Loucy (cell line): ENCODE measurements around the gene SNAPC2.

ENCODE experiments used
- H2AFZ ChIP-seq: fragments of 200-600 bp; sonication (generic); 2 replicates; pipeline ENCODE4 v1.6.0; 2016; ENCODE audit warnings: antibody characterized with exemption, mild to moderate bottlenecking, low read length, moderate library complexity
- H3F3A ChIP-seq: fragments of 200-600 bp; 2 replicates; pipeline ENCODE4 v1.6.0; 2016; ENCODE audit warnings: antibody characterized with exemption, low read depth, mild to moderate bottlenecking
- H3K27me3 ChIP-seq: fragments of 200-600 bp; sonication (generic); 2 replicates; pipeline ENCODE4 v1.6.1; 2014; ENCODE audit warnings: low read length, mild to moderate bottlenecking; ENCODE audit not compliant: insufficient read depth, poor library complexity, severe bottlenecking
- H3K36me3 ChIP-seq: fragments of 200-600 bp; sonication (generic); 2 replicates; pipeline ENCODE4 v1.6.1; 2016; ENCODE audit warnings: low read length; ENCODE audit not compliant: insufficient read depth
- H3K4me1 ChIP-seq: fragments of 200-600 bp; sonication (generic); 2 replicates; pipeline ENCODE4 v1.5.1; 2014; ENCODE audit warnings: low read length, mild to moderate bottlenecking; ENCODE audit not compliant: insufficient read depth, poor library complexity, severe bottlenecking
- H3K4me2 ChIP-seq: fragments of 200-600 bp; sonication (generic); 2 replicates; pipeline ENCODE4 v1.6.0; 2014; ENCODE audit warnings: antibody characterized with exemption, low read length, low read depth, mild to moderate bottlenecking; ENCODE audit not compliant: poor library complexity, severe bottlenecking
- H3K4me3 ChIP-seq: fragments of 200-600 bp; sonication (generic); 2 replicates; pipeline ENCODE4 v1.5.1; 2014; ENCODE audit warnings: low read length, mild to moderate bottlenecking, mixed read lengths; ENCODE audit not compliant: poor library complexity, severe bottlenecking
- H3K79me2 ChIP-seq: fragments of 200-600 bp; sonication (generic); 2 replicates; pipeline ENCODE4 v1.6.1; 2014; ENCODE audit warnings: low read length; ENCODE audit not compliant: insufficient read depth
- H3K9ac ChIP-seq: fragments of 200-600 bp; sonication (generic); 2 replicates; pipeline ENCODE4 v1.6.0; 2014; ENCODE audit warnings: mild to moderate bottlenecking, low read depth, low read length, moderate library complexity; ENCODE audit not compliant: poor library complexity, severe bottlenecking
- H3K9me2 ChIP-seq: fragments of 200-600 bp; sonication (generic); replicated peaks from 2 replicates; pipeline ENCODE4 v1.6.1; 2016; ENCODE audit warnings: low read depth, low read length, mixed read lengths
- H3K9me3 ChIP-seq: fragments of 200-600 bp; sonication (generic); 2 replicates; pipeline ENCODE4 v1.6.1; 2014; ENCODE audit warnings: mild to moderate bottlenecking, antibody characterized with exemption, low read length, low read depth; ENCODE audit not compliant: insufficient read depth
- H4K20me1 ChIP-seq: fragments of 200-600 bp; sonication (generic); 2 replicates; pipeline ENCODE4 v1.6.0; 2014; ENCODE audit warnings: antibody characterized with exemption, low read length, mild to moderate bottlenecking; ENCODE audit not compliant: insufficient read depth, poor library complexity, severe bottlenecking
- CTCF ChIP-seq: fragments of 200-600 bp; sonication (generic); conservative IDR thresholded peaks from 2 replicates; pipeline ENCODE4 v1.5.1; 2014; ENCODE audit warnings: mild to moderate bottlenecking, antibody characterized with exemption, low read length
- EZH2phosphoT487 ChIP-seq: fragments of 200-600 bp; IDR thresholded peaks from 2 replicates; pipeline ENCODE4 v1.6.1; 2018; ENCODE audit warnings: antibody characterized with exemption, mild to moderate bottlenecking, moderate library complexity, borderline replicate concordance

SNAPC2 gene

GRCh38 chr19:7912144-7912696, 7.9 kb upstream of the SNAPC2 start:
- Histone ChIP-seq H3K4me2 (no peak overlapping the region), H3K36me3 (peaks cover 20% of the 10 kb centered on the region; the same call in 1 of the 2 replicates), H3K79me2 (peaks cover 15% of the 10 kb centered on the region; the same call in 1 of the 2 replicates), H2AFZ (no peak overlapping the region), H3K27me3 (no peaks in the 10 kb centered on the region), H3K9me3 (no peaks in the 10 kb centered on the region), H3K4me1 (no peaks in the 10 kb centered on the region), H3K4me3 (no peak overlapping the region), H3F3A (no peaks in the 10 kb centered on the region), H3K9me2 (no peaks in the 10 kb centered on the region), H4K20me1 (peaks cover 12% of the 10 kb centered on the region), H3K9ac (no peak overlapping the region)
- TF ChIP-seq CTCF (no peak), EZH2phosphoT487 (no peak)

DNA sequence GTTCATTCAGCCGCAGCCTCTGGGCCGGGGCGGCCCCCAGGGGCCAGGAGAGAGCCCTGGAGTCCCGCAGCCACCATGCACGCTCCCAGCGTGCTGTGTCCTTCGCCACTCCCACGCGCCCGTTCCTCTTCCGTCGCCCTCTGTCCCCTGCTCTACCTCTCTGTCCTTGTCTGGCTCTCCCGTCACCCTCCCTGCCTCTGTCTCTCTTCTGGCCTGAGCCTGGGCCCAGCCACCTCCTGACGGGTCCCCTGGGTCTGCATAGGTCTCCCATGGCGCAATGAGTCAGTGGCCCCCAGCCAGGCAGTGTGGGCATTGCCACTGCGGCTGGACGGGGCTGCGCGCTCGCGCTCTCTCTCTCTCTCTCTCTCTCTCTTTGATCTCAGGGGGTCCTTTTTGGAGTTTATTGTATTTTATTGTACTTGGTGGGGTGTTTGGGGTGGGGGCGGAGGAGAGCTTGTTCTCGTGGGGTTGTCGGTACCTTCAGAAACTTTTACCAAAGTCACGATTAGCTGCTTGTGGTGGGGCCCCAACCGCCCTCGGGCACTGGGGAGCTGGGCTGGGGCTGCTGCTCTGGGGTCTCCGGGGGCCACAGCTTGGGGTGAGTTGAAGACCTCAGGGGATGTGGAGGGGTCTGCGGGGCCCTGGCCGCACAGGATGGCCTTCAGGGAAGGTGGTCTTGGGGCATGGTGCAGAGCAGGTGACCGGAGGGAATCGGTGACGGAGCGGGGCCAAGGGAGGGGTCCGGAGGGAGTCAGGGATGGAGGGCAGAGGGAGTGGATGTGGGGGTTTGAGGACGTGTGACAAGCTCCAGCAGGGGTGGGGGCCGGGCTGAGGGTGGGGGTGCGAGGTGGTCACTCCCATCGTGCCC, 7.2 kb upstream of the SNAPC2 start:
- Histone ChIP-seq H3K9me3 (no peaks in the 10 kb centered on the region), H3K4me3 (no peak overlapping the region), H3K9me2 (no peaks in the 10 kb centered on the region), H3K27me3 (no peaks in the 10 kb centered on the region), H3K4me1 (no peaks in the 10 kb centered on the region), H3K9ac (no peak overlapping the region), H4K20me1 (peaks cover 9% of the 10 kb centered on the region), H3K4me2 (no peak overlapping the region), H3F3A (no peaks in the 10 kb centered on the region), H3K36me3 (peaks cover 20% of the 10 kb centered on the region; the same call in 1 of the 2 replicates), H3K79me2 (peaks cover 8% of the 10 kb centered on the region; the same call in 1 of the 2 replicates), H2AFZ (no peak overlapping the region)
- TF ChIP-seq CTCF: no peak
- no peak for TF ChIP-seq EZH2phosphoT487

- no peak overlapping the region for H3K9ac ChIP-seq
- H2AFZ ChIP-seq: no peak overlapping the region
- H4K20me1 ChIP-seq: peaks cover 4% of the 10 kb centered on the region
- H3K4me1 ChIP-seq: no peaks in the 10 kb centered on the region
- H3K79me2 ChIP-seq: peaks cover 1% of the 10 kb centered on the region; the same call in 1 of the 2 replicates
- no peaks in the 10 kb centered on the region for H3F3A ChIP-seq
- no peak overlapping the region for H3K4me3 ChIP-seq
- no peaks in the 10 kb centered on the region for H3K9me2 ChIP-seq
- H3K36me3 ChIP-seq: peaks cover 20% of the 10 kb centered on the region; the same call in 1 of the 2 replicates
- H3K27me3 ChIP-seq: no peaks in the 10 kb centered on the region
- no peak for TF ChIP-seq CTCF
- TF ChIP-seq EZH2phosphoT487: no peak
- no peaks in the 10 kb centered on the region for H3K9me3 ChIP-seq
- H3K4me2 ChIP-seq: no peak overlapping the region
These were observed 6.5 kb upstream of the SNAPC2 start for GRCh38 chr19:7913652-7914051.
